Nephron (organoid): ENCODE data around the gene PRMT5.
A peak's percentile ranks its signal among the peaks of the same experiment; 100 is the strongest.
"Not testable (repeated sequence)": the region's sequence is repeated elsewhere in the genome, so short reads cannot be mapped to it uniquely, and the experiment has no call there.

ENCODE experiments used
- H3K27ac Mint-ChIP-seq, 3 experiments: 2 replicates each; pipeline ENCODE4 v1.8.0; 2020; ENCODE audit warnings: mixed read lengths in 3 of 3, mild to moderate bottlenecking in 2 of 3, moderate library complexity in 1 of 3
- H3K27me3 Mint-ChIP-seq: 2 replicates; pipeline ENCODE4 v1.8.0; 2021; ENCODE audit warnings: low read depth, mild to moderate bottlenecking, moderate library complexity, mixed read lengths
- H3K36me3 Mint-ChIP-seq: 2 replicates; pipeline ENCODE4 v1.8.0; 2020; ENCODE audit warnings: low read depth, mixed read lengths
- H3K4me1 Mint-ChIP-seq: 2 replicates; pipeline ENCODE4 v1.8.0; 2020; ENCODE audit warnings: mixed read lengths
- H3K4me3 Mint-ChIP-seq, 3 experiments: 2 replicates each; pipeline ENCODE4 v1.8.0; 2020; ENCODE audit warnings: mild to moderate bottlenecking in 3 of 3, mixed read lengths in 3 of 3, moderate library complexity in 2 of 3
- H3K9me3 Mint-ChIP-seq: 2 replicates; pipeline ENCODE4 v1.8.0; 2020; ENCODE audit warnings: mixed read lengths
- CTCF ChIP-seq, 3 experiments: fragments of 200-600 bp; sonication (generic); IDR thresholded peaks; one replicate each; pipeline ENCODE4 v1.5.0; 2021; ENCODE audit warnings: antibody characterized with exemption in 3 of 3; ENCODE audit not compliant: unreplicated experiment in 3 of 3

The PRMT5 gene

GRCh38 chr14:22915886-22916521 lies 13.2 kb downstream of the PRMT5 start:
- Mint-ChIP-seq H3K4me3 (peak overlapping the region in 2 of 3 experiments; percentile 50 to 54), H3K36me3 (peaks cover 59% of the 10 kb centered on the region), H3K9me3 (no peaks in the 10 kb centered on the region), H3K27me3 (no peaks in the 10 kb centered on the region), H3K4me1 (peaks cover 27% of the 10 kb centered on the region), H3K27ac (no peak overlapping the region)
- no peak for TF ChIP-seq CTCF (IDR thresholded peaks at IDR 0.05; ENCODE audit: unreplicated experiment in 3 of 3)

- peak overlapping the region in 2 of 3 experiments; percentile 40 to 60 for H3K4me3 Mint-ChIP-seq
- not testable (repeated sequence) for H3K27me3 Mint-ChIP-seq, H3K27ac Mint-ChIP-seq, H3K9me3 Mint-ChIP-seq
- peaks cover 27% of the 10 kb centered on the region for H3K4me1 Mint-ChIP-seq
- H3K36me3 Mint-ChIP-seq, result peaks cover 51% of the 10 kb centered on the region
These were observed 14.3 kb downstream of the PRMT5 start for GRCh38 chr14:22914836-22915235.

GRCh38 chr14:22910916-22911315 lies 18.3 kb downstream of the PRMT5 start:
- H3K4me3 Mint-ChIP-seq, result no peak overlapping the region
- H3K9me3 Mint-ChIP-seq, result no peaks in the 10 kb centered on the region
- H3K4me1 Mint-ChIP-seq, result peaks cover 9% of the 10 kb centered on the region
- H3K27me3 Mint-ChIP-seq, result no peaks in the 10 kb centered on the region
- H3K36me3 Mint-ChIP-seq, result peaks cover 55% of the 10 kb centered on the region
- no peak for TF ChIP-seq CTCF (IDR thresholded peaks at IDR 0.05; ENCODE audit: unreplicated experiment in 3 of 3)
- no peak overlapping the region for H3K27ac Mint-ChIP-seq

GRCh38 chr14:22908601-22909000 lies 20.6 kb downstream of the PRMT5 start:
- no peak for TF ChIP-seq CTCF (IDR thresholded peaks at IDR 0.05; ENCODE audit: unreplicated experiment in 3 of 3)
- Mint-ChIP-seq H3K27me3 (no peaks in the 10 kb centered on the region), H3K4me3 (no peak overlapping the region), H3K27ac (no peak overlapping the region), H3K4me1 (peaks cover 9% of the 10 kb centered on the region), H3K36me3 (peaks cover 69% of the 10 kb centered on the region), H3K9me3 (no peaks in the 10 kb centered on the region)

- peaks cover 72% of the 10 kb centered on the region for H3K36me3 Mint-ChIP-seq
These were observed 21.7 kb downstream of the PRMT5 start for GRCh38 chr14:22907429-22907828.

GRCh38 chr14:22906073-22906472 lies 23.1 kb downstream of the PRMT5 start:
- no peak for TF ChIP-seq CTCF (IDR thresholded peaks at IDR 0.05; ENCODE audit: unreplicated experiment in 3 of 3)
- Mint-ChIP-seq H3K27ac (no peak overlapping the region), H3K27me3 (no peaks in the 10 kb centered on the region), H3K9me3 (no peaks in the 10 kb centered on the region), H3K36me3 (peaks cover 72% of the 10 kb centered on the region), H3K4me1 (peaks cover under 1% of the 10 kb centered on the region), H3K4me3 (no peak overlapping the region)

More at GRCh38 chr14:22907429-22907828, 21.7 kb downstream of the PRMT5 start:
- TF ChIP-seq CTCF (IDR thresholded peaks at IDR 0.05; ENCODE audit: unreplicated experiment in 3 of 3), result no peak
- Mint-ChIP-seq H3K27ac (no peak overlapping the region), H3K4me3 (no peak overlapping the region), H3K9me3 (no peaks in the 10 kb centered on the region), H3K27me3 (no peaks in the 10 kb centered on the region), H3K4me1 (peaks cover 8% of the 10 kb centered on the region)
